WTC11 (cell line): ENCODE data around the gene SLC37A1. TPM values are rescaled to one million over a fixed set of nuclear protein-coding genes. Genes with fewer than 3 reads are reported as not detected.

Source experiments
- ATAC-seq: fragments of 200-7000 bp; cut with Tn5 transposase; 2 replicates; pipeline ENCODE4 v1.10.0; 2021; ENCODE audit warnings: mild to moderate bottlenecking, moderate library complexity
- CTCF ChIA-PET: fragments of 300-600 bp; sonication (Branson Sonifier 250); formaldehyde crosslinking; loops from one replicate; lab custom pipeline; 2021; ENCODE audit warnings: antibody characterized with exemption; lab: Charles Lee
- POLR2A ChIA-PET: fragments of 350-600 bp; sonication (Branson Sonifier 250); formaldehyde crosslinking; loops from one replicate; lab custom pipeline; 2021; ENCODE audit warnings: antibody characterized with exemption; lab: Charles Lee
- DNase-seq: peaks from one replicate; pipeline ENCODE4 v3.0.0; 2021; ENCODE audit warnings: low spot score
- H3K27ac Mint-ChIP-seq: 2 replicates; pipeline ENCODE4 v1.8.0; 2021; ENCODE audit warnings: mixed read lengths
- H3K27me3 Mint-ChIP-seq: 2 replicates; pipeline ENCODE4 v1.8.0; 2021; ENCODE audit warnings: low read depth, mild to moderate bottlenecking, moderate library complexity, mixed read lengths
- H3K36me3 Mint-ChIP-seq: 2 replicates; pipeline ENCODE4 v1.8.0; 2021; ENCODE audit warnings: mixed read lengths
- H3K4me1 Mint-ChIP-seq: 2 replicates; pipeline ENCODE4 v1.8.0; 2022; ENCODE audit warnings: mixed read lengths
- H3K4me3 Mint-ChIP-seq: 2 replicates; pipeline ENCODE4 v1.8.0; 2021; ENCODE audit warnings: mild to moderate bottlenecking, moderate library complexity, mixed read lengths
- H3K9me3 Mint-ChIP-seq: 2 replicates; pipeline ENCODE4 v1.8.0; 2021; ENCODE audit warnings: mixed read lengths
- ESRRA ChIP-seq: sonication (generic); formaldehyde crosslinking; IDR thresholded peaks from 2 replicates; pipeline ENCODE4 v1.8.1; 2022; ENCODE audit warnings: mild to moderate bottlenecking, missing genetic modification reagents, borderline replicate concordance
- MYBL2 ChIP-seq: sonication (generic); formaldehyde crosslinking; IDR thresholded peaks from 2 replicates; pipeline ENCODE4 v1.8.1; 2023; ENCODE audit warnings: mild to moderate bottlenecking, moderate library complexity, missing genetic modification reagents
- NFATC4 ChIP-seq: fragments of 250-450 bp; sonication (Bioruptor Pico); IDR thresholded peaks from 2 replicates; pipeline ENCODE4 v1.9.0; 2021; ENCODE audit warnings: mild to moderate bottlenecking
- NFYB ChIP-seq: sonication (generic); formaldehyde crosslinking; conservative IDR thresholded peaks from 2 replicates; pipeline ENCODE4 v1.8.0; 2022; ENCODE audit warnings: low read depth, missing genetic modification reagents
- NR2C2 ChIP-seq: sonication (generic); formaldehyde crosslinking; IDR thresholded peaks from 2 replicates; pipeline ENCODE4 v1.8.0; 2022; ENCODE audit warnings: mild to moderate bottlenecking, missing genetic modification reagents
- SMAD4 ChIP-seq: sonication (generic); formaldehyde crosslinking; IDR thresholded peaks from 2 replicates; pipeline ENCODE4 v1.8.0; 2022; ENCODE audit warnings: mild to moderate bottlenecking, missing genetic modification reagents
- SOX15 ChIP-seq: fragments of 250-450 bp; sonication (Bioruptor Pico); IDR thresholded peaks from 2 replicates; pipeline ENCODE4 v1.9.0; 2021; ENCODE audit warnings: mild to moderate bottlenecking
- SP1 ChIP-seq: sonication (generic); formaldehyde crosslinking; conservative IDR thresholded peaks from 2 replicates; pipeline ENCODE4 v1.8.1; 2022; ENCODE audit warnings: missing genetic modification reagents
- TEAD4 ChIP-seq: sonication (generic); formaldehyde crosslinking; IDR thresholded peaks from 2 replicates; pipeline ENCODE4 v1.8.0; 2022; ENCODE audit warnings: mild to moderate bottlenecking, missing genetic modification reagents
- ZBTB21 ChIP-seq: sonication (generic); formaldehyde crosslinking; IDR thresholded peaks from 2 replicates; pipeline ENCODE4 v1.8.1; 2023; ENCODE audit warnings: mild to moderate bottlenecking, missing genetic modification reagents, borderline replicate concordance
- ZNF232 ChIP-seq: sonication (generic); formaldehyde crosslinking; IDR thresholded peaks from 2 replicates; pipeline ENCODE4 v1.8.0; 2022; ENCODE audit warnings: mild to moderate bottlenecking, missing genetic modification reagents
- ZNF396 ChIP-seq: fragments of 250-450 bp; sonication (Bioruptor Pico); IDR thresholded peaks from 2 replicates; pipeline ENCODE4 v1.8.0; 2021; ENCODE audit warnings: mild to moderate bottlenecking, moderate library complexity, borderline replicate concordance
- ZNF423 ChIP-seq: fragments of 250-450 bp; sonication (Bioruptor Pico); IDR thresholded peaks from 2 replicates; pipeline ENCODE4 v2.1.2; 2022; ENCODE audit warnings: mild to moderate bottlenecking, moderate library complexity
- total RNA-seq: library from RNA; stranded (reverse); gene quantifications from 3 replicates; pipeline ENCODE4 v1.2.3, GENCODE V29; 2021
- TF ChIP-seq, protein P1 (sequence below): fragments of 250-450 bp; sonication (Bioruptor Pico); IDR thresholded peaks from 2 replicates; pipeline ENCODE4 v1.9.0; 2021; ENCODE audit warnings: mild to moderate bottlenecking
- TF ChIP-seq, protein P2 (sequence below): sonication (generic); formaldehyde crosslinking; IDR thresholded peaks from 2 replicates; pipeline ENCODE4 v1.8.0; 2023; ENCODE audit warnings: mild to moderate bottlenecking, missing genetic modification reagents
- TF ChIP-seq, protein P3 (sequence below): fragments of 250-450 bp; sonication (Bioruptor Pico); IDR thresholded peaks from 2 replicates; pipeline ENCODE4 v1.9.0; 2021; ENCODE audit warnings: moderate library complexity, mild to moderate bottlenecking, inconsistent platforms, borderline replicate concordance
- TF ChIP-seq, protein P4 (sequence below): sonication (generic); formaldehyde crosslinking; IDR thresholded peaks from 2 replicates; pipeline ENCODE4 v1.8.1; 2022; ENCODE audit warnings: low read depth, mild to moderate bottlenecking, moderate library complexity, missing genetic modification reagents, borderline replicate concordance
- TF ChIP-seq, protein P5 (sequence below): sonication (generic); formaldehyde crosslinking; IDR thresholded peaks from 2 replicates; pipeline ENCODE4 v1.8.1; 2023; ENCODE audit warnings: mild to moderate bottlenecking, moderate library complexity, missing genetic modification reagents
- TF ChIP-seq, protein P6 (sequence below): sonication (generic); formaldehyde crosslinking; IDR thresholded peaks from 2 replicates; pipeline ENCODE4 v1.8.1; 2023; ENCODE audit warnings: mild to moderate bottlenecking, missing genetic modification reagents, borderline replicate concordance

Gene SLC37A1
- total RNA-seq, 1 experiment from 2014 or later: 22.7 TPM

DNA sequence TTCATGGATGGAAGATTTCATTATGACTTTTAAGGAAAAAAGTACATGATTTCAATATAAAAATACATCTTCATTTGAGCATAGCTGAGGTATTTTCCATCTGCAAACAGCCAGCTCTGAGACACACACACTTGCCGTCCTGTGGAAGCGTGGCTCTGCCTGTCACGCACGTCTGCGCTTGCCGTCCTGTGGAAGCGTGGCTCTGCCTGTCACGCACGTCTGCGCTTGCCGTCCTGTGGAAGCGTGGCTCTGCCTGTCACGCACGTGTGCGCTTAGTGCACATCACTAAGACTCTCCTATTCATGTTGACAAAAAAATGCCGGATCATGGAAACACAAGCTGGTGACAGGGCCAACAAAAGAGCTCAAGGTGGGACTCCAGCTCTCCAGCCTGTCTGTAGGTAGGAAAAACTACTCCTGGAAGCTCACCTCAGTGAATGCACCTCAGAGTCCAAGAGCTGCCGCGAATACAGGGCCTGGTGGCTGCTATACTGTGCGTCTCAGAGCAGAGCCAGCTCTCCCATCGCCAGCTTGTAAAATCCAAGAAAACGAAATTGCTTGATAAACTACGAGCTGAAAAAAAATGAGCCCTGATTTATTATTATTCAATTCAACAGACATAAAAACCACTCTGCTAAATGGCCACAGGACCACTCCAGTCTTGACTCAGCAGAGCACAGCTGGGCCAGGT is 69.3 kb downstream of the SLC37A1 start:
- H3K27me3 Mint-ChIP-seq: no peaks in the 10 kb centered on the region
- TF ChIP-seq, protein P1, sequence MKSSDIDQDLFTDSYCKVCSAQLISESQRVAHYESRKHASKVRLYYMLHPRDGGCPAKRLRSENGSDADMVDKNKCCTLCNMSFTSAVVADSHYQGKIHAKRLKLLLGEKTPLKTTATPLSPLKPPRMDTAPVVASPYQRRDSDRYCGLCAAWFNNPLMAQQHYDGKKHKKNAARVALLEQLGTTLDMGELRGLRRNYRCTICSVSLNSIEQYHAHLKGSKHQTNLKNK: no peak
- TF ChIP-seq SP1 (CRISPR knock-in tag) (no peak), SOX15 (CRISPR knock-in tag) (no peak), ZNF423 (CRISPR knock-in tag) (no peak), NR2C2 (no peak), NFATC4 (CRISPR knock-in tag) (no peak)
- TF ChIP-seq, protein P2, sequence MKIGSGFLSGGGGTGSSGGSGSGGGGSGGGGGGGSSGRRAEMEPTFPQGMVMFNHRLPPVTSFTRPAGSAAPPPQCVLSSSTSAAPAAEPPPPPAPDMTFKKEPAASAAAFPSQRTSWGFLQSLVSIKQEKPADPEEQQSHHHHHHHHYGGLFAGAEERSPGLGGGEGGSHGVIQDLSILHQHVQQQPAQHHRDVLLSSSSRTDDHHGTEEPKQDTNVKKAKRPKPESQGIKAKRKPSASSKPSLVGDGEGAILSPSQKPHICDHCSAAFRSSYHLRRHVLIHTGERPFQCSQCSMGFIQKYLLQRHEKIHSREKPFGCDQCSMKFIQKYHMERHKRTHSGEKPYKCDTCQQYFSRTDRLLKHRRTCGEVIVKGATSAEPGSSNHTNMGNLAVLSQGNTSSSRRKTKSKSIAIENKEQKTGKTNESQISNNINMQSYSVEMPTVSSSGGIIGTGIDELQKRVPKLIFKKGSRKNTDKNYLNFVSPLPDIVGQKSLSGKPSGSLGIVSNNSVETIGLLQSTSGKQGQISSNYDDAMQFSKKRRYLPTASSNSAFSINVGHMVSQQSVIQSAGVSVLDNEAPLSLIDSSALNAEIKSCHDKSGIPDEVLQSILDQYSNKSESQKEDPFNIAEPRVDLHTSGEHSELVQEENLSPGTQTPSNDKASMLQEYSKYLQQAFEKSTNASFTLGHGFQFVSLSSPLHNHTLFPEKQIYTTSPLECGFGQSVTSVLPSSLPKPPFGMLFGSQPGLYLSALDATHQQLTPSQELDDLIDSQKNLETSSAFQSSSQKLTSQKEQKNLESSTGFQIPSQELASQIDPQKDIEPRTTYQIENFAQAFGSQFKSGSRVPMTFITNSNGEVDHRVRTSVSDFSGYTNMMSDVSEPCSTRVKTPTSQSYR (CRISPR knock-in tag): no peak
- TF ChIP-seq, all 79 proteins: peak for 0
- H3K27ac Mint-ChIP-seq: no peak overlapping the region
- no peak for ATAC-seq
- H3K9me3 Mint-ChIP-seq: no peaks in the 10 kb centered on the region
- H3K4me3 Mint-ChIP-seq: no peak overlapping the region
- DNase-seq: no peak
- POLR2A ChIA-PET: no interaction called here
- CTCF ChIA-PET: interaction anchor here (0.8 to 1.8 kb wide), 2 partner anchors 10 to 69 kb away, joined by 3 to 8 read pairs; no protein-coding TSS in a partner anchor
- no peaks in the 10 kb centered on the region for H3K4me1 Mint-ChIP-seq
- H3K36me3 Mint-ChIP-seq: peaks cover 4% of the 10 kb centered on the region

DNA sequence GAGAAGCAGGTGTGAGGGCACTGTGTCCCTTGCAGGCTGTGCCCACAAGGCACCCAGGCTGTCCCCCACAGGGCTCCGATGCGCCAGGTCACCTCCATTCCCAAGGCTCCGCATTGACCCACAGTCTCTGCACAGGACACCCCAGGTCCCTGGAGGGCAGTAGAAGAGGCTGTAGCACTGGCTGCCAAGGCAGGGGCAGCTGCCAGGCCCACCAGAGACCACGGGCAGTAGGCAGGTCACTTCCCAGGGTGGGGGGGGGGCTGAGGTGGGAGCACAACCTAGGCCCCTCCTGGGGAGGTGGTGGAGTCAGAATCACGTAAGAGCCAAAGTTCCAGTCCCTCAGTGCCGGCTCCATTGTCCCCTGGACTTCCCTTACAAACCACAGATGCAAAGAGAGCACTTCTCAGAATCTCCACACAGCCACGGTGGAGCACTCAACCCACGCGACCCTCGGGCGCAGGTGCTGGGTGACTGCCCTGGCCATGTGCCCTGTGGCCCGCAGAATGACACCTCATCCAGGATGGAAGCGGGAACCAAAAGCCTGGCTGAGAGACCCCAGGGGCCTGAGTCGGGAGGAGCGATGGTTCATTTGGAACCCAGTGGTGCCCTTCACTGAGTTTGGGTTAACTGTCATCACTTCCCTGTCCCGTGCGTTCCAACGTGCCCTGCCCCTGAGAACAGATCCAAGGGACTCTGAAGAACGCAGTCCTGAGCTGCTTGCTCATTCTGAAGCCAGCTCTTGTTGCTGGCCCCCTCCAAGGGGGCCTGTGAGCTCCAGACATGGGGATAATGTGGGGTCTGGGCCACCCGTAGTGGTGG is 70.0 kb downstream of the SLC37A1 start:
- H3K9me3 Mint-ChIP-seq: no peaks in the 10 kb centered on the region
- no peaks in the 10 kb centered on the region for H3K4me1 Mint-ChIP-seq
- no peaks in the 10 kb centered on the region for H3K27me3 Mint-ChIP-seq
- no peak overlapping the region for H3K27ac Mint-ChIP-seq
- CTCF ChIA-PET: interaction anchor here (1.8 kb wide), 1 partner anchor 9 kb away, joined by 8 read pairs; no protein-coding TSS in a partner anchor
- ATAC-seq: no peak
- H3K4me3 Mint-ChIP-seq: no peak overlapping the region
- H3K36me3 Mint-ChIP-seq: no peaks in the 10 kb centered on the region
- POLR2A ChIA-PET: no interaction called here
- DNase-seq: no peak
- TF ChIP-seq, protein P3, sequence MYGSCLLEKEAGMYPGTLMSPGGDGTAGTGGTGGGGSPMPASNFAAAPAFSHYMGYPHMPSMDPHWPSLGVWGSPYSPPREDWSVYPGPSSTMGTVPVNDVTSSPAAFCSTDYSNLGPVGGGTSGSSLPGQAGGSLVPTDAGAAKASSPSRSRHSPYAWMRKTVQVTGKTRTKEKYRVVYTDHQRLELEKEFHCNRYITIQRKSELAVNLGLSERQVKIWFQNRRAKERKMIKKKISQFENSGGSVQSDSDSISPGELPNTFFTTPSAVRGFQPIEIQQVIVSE (CRISPR knock-in tag): no peak
- no peak for TF ChIP-seq SMAD4 (CRISPR knock-in tag)
- no peak for TF ChIP-seq ZNF396
- TF ChIP-seq, protein P4, sequence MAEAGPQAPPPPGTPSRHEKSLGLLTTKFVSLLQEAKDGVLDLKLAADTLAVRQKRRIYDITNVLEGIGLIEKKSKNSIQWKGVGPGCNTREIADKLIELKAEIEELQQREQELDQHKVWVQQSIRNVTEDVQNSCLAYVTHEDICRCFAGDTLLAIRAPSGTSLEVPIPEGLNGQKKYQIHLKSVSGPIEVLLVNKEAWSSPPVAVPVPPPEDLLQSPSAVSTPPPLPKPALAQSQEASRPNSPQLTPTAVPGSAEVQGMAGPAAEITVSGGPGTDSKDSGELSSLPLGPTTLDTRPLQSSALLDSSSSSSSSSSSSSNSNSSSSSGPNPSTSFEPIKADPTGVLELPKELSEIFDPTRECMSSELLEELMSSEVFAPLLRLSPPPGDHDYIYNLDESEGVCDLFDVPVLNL: no peak
- no peak for TF ChIP-seq ZBTB21 (CRISPR knock-in tag)
- no peak for TF ChIP-seq NFYB (CRISPR knock-in tag)
- no peak for TF ChIP-seq MYBL2
- TF ChIP-seq, protein P5, sequence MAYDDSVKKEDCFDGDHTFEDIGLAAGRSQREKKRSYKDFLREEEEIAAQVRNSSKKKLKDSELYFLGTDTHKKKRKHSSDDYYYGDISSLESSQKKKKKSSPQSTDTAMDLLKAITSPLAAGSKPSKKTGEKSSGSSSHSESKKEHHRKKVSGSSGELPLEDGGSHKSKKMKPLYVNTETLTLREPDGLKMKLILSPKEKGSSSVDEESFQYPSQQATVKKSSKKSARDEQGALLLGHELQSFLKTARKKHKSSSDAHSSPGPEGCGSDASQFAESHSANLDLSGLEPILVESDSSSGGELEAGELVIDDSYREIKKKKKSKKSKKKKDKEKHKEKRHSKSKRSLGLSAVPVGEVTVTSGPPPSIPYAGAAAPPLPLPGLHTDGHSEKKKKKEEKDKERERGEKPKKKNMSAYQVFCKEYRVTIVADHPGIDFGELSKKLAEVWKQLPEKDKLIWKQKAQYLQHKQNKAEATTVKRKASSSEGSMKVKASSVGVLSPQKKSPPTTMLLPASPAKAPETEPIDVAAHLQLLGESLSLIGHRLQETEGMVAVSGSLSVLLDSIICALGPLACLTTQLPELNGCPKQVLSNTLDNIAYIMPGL (CRISPR knock-in tag): no peak
- TF ChIP-seq ZNF232 (CRISPR knock-in tag): no peak
- no peak for TF ChIP-seq ESRRA (CRISPR knock-in tag)
- no peak for TF ChIP-seq TEAD4 (CRISPR knock-in tag)
- TF ChIP-seq, protein P2 (CRISPR knock-in tag): no peak
- TF ChIP-seq, protein P6, sequence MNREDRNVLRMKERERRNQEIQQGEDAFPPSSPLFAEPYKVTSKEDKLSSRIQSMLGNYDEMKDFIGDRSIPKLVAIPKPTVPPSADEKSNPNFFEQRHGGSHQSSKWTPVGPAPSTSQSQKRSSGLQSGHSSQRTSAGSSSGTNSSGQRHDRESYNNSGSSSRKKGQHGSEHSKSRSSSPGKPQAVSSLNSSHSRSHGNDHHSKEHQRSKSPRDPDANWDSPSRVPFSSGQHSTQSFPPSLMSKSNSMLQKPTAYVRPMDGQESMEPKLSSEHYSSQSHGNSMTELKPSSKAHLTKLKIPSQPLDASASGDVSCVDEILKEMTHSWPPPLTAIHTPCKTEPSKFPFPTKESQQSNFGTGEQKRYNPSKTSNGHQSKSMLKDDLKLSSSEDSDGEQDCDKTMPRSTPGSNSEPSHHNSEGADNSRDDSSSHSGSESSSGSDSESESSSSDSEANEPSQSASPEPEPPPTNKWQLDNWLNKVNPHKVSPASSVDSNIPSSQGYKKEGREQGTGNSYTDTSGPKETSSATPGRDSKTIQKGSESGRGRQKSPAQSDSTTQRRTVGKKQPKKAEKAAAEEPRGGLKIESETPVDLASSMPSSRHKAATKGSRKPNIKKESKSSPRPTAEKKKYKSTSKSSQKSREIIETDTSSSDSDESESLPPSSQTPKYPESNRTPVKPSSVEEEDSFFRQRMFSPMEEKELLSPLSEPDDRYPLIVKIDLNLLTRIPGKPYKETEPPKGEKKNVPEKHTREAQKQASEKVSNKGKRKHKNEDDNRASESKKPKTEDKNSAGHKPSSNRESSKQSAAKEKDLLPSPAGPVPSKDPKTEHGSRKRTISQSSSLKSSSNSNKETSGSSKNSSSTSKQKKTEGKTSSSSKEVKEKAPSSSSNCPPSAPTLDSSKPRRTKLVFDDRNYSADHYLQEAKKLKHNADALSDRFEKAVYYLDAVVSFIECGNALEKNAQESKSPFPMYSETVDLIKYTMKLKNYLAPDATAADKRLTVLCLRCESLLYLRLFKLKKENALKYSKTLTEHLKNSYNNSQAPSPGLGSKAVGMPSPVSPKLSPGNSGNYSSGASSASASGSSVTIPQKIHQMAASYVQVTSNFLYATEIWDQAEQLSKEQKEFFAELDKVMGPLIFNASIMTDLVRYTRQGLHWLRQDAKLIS (CRISPR knock-in tag): no peak
- no peak for TF ChIP-seq ZNF423 (CRISPR knock-in tag)
